DOHH2 (cell line): ENCODE measurements around the gene SMIM12.

Experiments used
- CTCF ChIP-seq: fragments of 200-600 bp; sonication (generic); IDR thresholded peaks from one replicate; pipeline ENCODE4 v1.5.1; 2014; ENCODE audit warnings: antibody characterized with exemption, mild to moderate bottlenecking, low read depth, low read length; ENCODE audit not compliant: poor library complexity, severe bottlenecking
- EZH2phosphoT487 ChIP-seq: fragments of 200-600 bp; sonication (generic); IDR thresholded peaks from 2 replicates; pipeline ENCODE4 v1.6.1; 2017; ENCODE audit warnings: borderline replicate concordance, mild to moderate bottlenecking, antibody characterized with exemption, low read length, moderate library complexity, mixed read lengths

GRCh38 chr1:34816332-34816731 lies 43.2 kb downstream of the SMIM12 start:
- no peak for TF ChIP-seq CTCF
- TF ChIP-seq EZH2phosphoT487 = no peak
